OCI-LY3 (cell line): Measurements from ENCODE around the gene GCKR.

Experiments
- H2AFZ ChIP-seq: fragments of 200-600, 300-600 bp; shearing (Covaris generic); 2 replicates; pipeline ENCODE4 v1.6.0; 2014; ENCODE audit warnings: antibody characterized with exemption, low read depth, low read length
- H3K27ac ChIP-seq: fragments of 200-600, 300-600 bp; sonication (generic); 2 replicates; pipeline ENCODE4 v1.5.1; 2014; ENCODE audit warnings: mild to moderate bottlenecking, low read length, moderate library complexity, mixed read lengths
- H3K27me3 ChIP-seq: fragments of 200-600, 300-600 bp; sonication (generic); 2 replicates; pipeline ENCODE4 v1.6.1; 2014; ENCODE audit warnings: low read depth, low read length, mixed read lengths
- H3K36me3 ChIP-seq: fragments of 200-600, 300-600 bp; sonication (generic); replicated peaks from 2 replicates; pipeline ENCODE3; 2014; ENCODE audit warnings: low read depth, low read length, mixed read lengths
- H3K4me1 ChIP-seq: fragments of 300-600, 200-600 bp; sonication (generic); 2 replicates; pipeline ENCODE4 v1.6.1; 2014; ENCODE audit warnings: low read length, mixed read lengths
- H3K4me2 ChIP-seq: fragments of 200-600, 300-600 bp; sonication (generic); 2 replicates; pipeline ENCODE4 v1.6.1; 2014; ENCODE audit warnings: low read length, mixed read lengths
- H3K4me3 ChIP-seq: fragments of 300-600, 200-600 bp; sonication (generic); 2 replicates; pipeline ENCODE4 v1.5.1; 2014; ENCODE audit warnings: antibody characterized with exemption, mild to moderate bottlenecking, low read length, moderate library complexity
- H3K79me2 ChIP-seq: fragments of 300-600, 200-600 bp; shearing (Covaris generic); 2 replicates; pipeline ENCODE4 v1.6.1; 2014; ENCODE audit warnings: mild to moderate bottlenecking, low read length, mixed read lengths
- H3K9ac ChIP-seq: fragments of 300-600, 200-600 bp; shearing (Covaris generic); 2 replicates; pipeline ENCODE4 v1.6.0; 2014; ENCODE audit warnings: mild to moderate bottlenecking, low read length, moderate library complexity
- H3K9me3 ChIP-seq: fragments of 200-600, 300-600 bp; shearing (Covaris generic); 2 replicates; pipeline ENCODE4 v1.6.1; 2014; ENCODE audit warnings: low read length, mixed read lengths; ENCODE audit not compliant: insufficient read depth
- H4K20me1 ChIP-seq: fragments of 200-600, 300-600 bp; sonication (generic); 2 replicates; pipeline ENCODE4 v1.6.1; 2016; ENCODE audit warnings: low read length, mixed read lengths; ENCODE audit not compliant: insufficient read depth
- EZH2phosphoT487 ChIP-seq: fragments of 200-600 bp; shearing (Covaris generic); IDR thresholded peaks from 2 replicates; pipeline ENCODE4 v1.6.1; 2018; ENCODE audit warnings: antibody characterized with exemption, mixed run types, low read depth
- TF ChIP-seq, protein P1 (sequence below): fragments of 200-600, 300-600 bp; sonication (generic); IDR thresholded peaks from 2 replicates; pipeline ENCODE4 v1.5.1; 2014; ENCODE audit warnings: antibody characterized with exemption, low read length, low read depth

Gene GCKR

DNA sequence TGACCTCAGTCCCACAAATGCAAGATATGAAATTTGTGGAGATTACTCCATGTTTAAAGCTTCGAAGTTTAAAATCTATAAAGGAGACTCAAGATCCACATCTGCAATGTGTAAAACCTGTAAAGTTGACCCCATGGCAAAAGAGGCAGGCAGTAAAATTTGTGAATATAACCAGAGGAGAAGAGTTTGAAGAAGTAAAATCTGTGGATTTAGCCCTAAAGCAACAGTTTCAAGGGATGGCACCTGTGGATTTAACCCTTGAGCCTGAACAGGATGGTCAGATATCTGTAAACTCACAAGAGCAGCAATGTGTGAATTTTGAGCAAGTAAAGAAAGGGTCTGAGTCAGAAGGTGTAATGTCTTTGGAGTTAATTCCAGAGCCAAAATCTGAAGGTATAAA, 75.0 kb downstream of the GCKR start:
- H3K36me3 ChIP-seq = no peaks in the 10 kb centered on the region
- no peak overlapping the region for H3K4me2 ChIP-seq
- H4K20me1 ChIP-seq = no peaks in the 10 kb centered on the region
- H3K27me3 ChIP-seq = peaks cover 11% of the 10 kb centered on the region; the same call in 1 of the 2 replicates
- no peak overlapping the region for H2AFZ ChIP-seq
- TF ChIP-seq, protein P1, sequence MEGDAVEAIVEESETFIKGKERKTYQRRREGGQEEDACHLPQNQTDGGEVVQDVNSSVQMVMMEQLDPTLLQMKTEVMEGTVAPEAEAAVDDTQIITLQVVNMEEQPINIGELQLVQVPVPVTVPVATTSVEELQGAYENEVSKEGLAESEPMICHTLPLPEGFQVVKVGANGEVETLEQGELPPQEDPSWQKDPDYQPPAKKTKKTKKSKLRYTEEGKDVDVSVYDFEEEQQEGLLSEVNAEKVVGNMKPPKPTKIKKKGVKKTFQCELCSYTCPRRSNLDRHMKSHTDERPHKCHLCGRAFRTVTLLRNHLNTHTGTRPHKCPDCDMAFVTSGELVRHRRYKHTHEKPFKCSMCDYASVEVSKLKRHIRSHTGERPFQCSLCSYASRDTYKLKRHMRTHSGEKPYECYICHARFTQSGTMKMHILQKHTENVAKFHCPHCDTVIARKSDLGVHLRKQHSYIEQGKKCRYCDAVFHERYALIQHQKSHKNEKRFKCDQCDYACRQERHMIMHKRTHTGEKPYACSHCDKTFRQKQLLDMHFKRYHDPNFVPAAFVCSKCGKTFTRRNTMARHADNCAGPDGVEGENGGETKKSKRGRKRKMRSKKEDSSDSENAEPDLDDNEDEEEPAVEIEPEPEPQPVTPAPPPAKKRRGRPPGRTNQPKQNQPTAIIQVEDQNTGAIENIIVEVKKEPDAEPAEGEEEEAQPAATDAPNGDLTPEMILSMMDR = no peak
- no peak for TF ChIP-seq EZH2phosphoT487
- H3K9ac ChIP-seq = no peak overlapping the region
- H3K27ac ChIP-seq = no peak overlapping the region
- H3K79me2 ChIP-seq = no peaks in the 10 kb centered on the region
- H3K9me3 ChIP-seq = 0 out of 2 replicates have a peak, but pooled peaks cover 3% of the 10 kb centered on the region
- no peak overlapping the region for H3K4me3 ChIP-seq
- H3K4me1 ChIP-seq = no peaks in the 10 kb centered on the region

DNA sequence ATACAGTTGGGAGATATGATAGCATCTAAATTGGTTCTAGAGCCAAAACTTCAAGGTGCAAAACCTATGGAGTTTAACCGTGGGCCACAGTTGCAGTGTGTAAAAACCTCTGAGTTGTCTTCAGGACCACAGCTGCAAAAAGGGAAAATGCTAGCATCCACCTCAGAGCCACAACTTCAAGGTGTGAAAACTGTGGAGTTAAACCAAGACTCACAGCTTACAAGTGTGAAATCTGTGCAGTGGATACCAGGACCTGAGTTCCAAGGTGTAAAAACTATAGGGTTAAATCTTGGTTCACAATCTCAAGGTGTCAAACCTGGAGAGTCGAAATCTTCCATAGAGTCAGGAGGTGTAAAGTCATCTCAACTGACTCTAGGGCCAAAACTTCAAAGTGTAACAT, 75.8 kb downstream of the GCKR start:
- no peak overlapping the region for H2AFZ ChIP-seq
- H4K20me1 ChIP-seq = no peaks in the 10 kb centered on the region
- H3K4me2 ChIP-seq = no peak overlapping the region
- H3K4me1 ChIP-seq = no peaks in the 10 kb centered on the region
- 0 out of 2 replicates have a peak, but pooled peaks cover 3% of the 10 kb centered on the region for H3K27me3 ChIP-seq
- no peak overlapping the region for H3K27ac ChIP-seq
- H3K79me2 ChIP-seq = no peaks in the 10 kb centered on the region
- no peak overlapping the region for H3K4me3 ChIP-seq
- H3K36me3 ChIP-seq = no peaks in the 10 kb centered on the region
- no peak overlapping the region for H3K9ac ChIP-seq
- no peak for TF ChIP-seq EZH2phosphoT487
- TF ChIP-seq, protein P1 = no peak
- H3K9me3 ChIP-seq = 0 out of 2 replicates have a peak, but pooled peaks cover 11% of the 10 kb centered on the region

DNA sequence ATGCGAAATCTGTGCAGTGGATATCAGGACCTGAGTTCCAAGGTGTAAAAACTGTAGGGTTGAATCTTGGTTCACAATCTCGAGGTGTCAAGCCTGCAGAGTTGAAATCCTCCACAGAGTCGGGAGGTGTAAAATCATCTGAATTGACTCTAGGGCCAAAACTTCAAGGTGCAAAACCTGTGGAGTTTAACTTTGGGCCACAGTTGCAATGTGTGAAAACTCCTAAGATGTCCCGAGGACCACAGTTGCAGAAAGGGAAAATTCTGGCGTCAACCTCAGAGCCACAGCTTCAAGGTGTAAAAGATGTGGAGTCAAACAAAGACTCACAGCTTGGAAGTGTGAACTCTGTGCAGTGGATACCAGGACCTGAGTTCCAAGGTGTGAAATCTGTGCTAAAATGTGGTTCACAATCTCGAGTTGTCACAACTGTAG, 76.4 kb downstream of the GCKR start:
- Histone ChIP-seq H3K9ac (no peak overlapping the region), H3K4me1 (no peaks in the 10 kb centered on the region), H4K20me1 (no peaks in the 10 kb centered on the region), H2AFZ (no peak overlapping the region), H3K4me3 (no peak overlapping the region), H3K4me2 (no peak overlapping the region), H3K27me3 (0 out of 2 replicates have a peak, but pooled peaks cover 3% of the 10 kb centered on the region), H3K27ac (no peak overlapping the region), H3K9me3 (0 out of 2 replicates have a peak, but pooled peaks cover 11% of the 10 kb centered on the region), H3K79me2 (no peaks in the 10 kb centered on the region), H3K36me3 (no peaks in the 10 kb centered on the region)
- no peak for TF ChIP-seq EZH2phosphoT487
- TF ChIP-seq, protein P1 = no peak
